ENCODE measurements around the gene PAX7.

The PAX7 gene

DNA sequence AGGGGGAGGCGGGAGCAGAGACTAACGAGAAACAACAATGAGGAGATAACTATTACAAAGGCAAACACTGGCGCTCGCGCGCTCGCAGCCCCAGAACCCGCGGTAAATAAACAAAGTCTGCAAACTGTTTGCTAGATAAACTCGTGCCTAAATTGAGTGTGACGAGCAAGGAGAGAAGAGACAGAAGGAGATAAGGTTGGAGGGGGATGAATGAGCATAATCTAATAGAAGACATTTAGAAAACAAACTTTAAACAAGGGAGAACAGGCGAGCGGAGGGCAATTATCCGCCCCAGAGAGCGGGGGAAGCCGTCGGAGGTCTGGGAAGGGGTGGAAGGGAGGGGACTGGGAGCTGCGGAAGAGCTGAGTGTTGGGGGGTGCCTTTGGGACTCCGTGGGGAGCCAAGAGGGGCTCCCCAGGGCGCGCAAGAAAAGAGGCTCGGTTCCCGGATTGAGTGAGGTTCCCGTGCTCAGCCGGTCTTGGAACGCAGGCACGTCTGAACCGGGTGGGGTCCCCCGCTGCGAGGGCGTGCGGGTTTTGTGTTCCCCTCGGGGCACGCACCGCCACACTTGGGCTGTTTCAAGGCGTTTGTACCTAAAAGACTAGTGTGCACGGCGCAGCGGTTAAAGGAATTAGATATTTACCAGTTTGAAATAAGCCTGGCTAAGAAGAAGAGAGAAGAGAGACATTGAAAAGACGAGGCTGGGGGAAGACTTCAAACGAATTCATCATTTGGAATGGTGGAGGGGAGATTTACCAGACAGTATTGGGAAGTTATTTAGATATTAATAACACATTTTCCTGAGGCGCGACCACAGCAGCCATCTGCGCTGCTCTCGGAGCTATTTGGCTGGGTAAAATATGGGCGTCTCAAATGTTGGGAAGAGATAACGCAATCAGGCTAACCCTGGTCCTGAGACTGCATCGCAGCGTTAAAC is 10.6 kb downstream of the PAX7 start:
- H3K4me1 ChIP-seq (ENCODE audit: low read length) = no peaks in the 10 kb centered on the region

DNA sequence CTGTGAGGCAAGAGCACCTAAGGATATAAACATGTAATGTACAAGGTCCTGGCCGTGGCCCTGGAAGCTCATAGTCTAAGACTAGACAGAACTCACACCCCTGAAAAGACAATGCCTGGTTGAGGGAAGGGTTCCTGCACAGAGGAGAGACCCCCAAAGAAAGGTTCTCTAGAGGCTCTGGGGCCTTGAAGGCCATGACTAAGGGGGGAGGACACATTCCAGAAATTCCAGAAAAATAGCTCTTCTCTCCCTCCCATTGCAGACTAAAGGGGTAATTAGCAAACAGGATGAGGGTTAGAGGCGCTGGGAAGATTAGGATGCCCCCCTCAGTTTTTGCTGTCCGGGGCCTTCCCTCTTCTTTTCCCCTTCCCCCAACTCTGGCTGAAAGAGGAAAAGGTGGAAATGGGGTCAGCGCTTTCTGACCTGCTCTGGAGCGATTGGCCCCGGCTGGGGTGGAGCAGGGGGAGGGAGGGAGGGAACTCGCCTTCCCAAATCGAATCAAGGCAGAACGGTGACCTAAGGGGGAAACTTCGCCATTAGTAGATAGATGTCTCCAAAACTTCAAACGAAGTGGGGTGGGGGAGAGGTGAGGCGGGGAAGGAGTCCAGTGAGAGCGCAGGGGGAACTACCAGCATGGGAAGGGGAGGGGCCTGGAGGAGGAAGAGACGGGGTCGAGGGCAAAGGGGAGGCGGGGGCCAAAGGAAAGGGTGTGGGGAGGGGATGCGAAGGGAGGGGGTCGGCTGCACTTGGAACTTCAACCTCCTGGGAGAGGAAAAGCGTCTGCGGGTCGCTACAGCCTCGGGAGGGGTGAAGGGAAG is 11.8 kb downstream of the PAX7 start:
- no peak overlapping the region for H3K9ac ChIP-seq (ENCODE audit: low read length)
- H2AFZ ChIP-seq (ENCODE audit: low read depth, low read length) = no peak overlapping the region
- H3K36me3 ChIP-seq (replicated peaks; ENCODE audit: low read depth, low read length) = no peaks in the 10 kb centered on the region
- H3K27me3 ChIP-seq (ENCODE audit: low read depth, low read length) = no peaks in the 10 kb centered on the region
- no peak overlapping the region for H3K4me2 ChIP-seq (ENCODE audit: low read length)
- TF ChIP-seq EZH2phosphoT487 (IDR thresholded peaks at IDR 0.05; ENCODE audit: low read depth) = no peak
- TF ChIP-seq, protein P1, sequence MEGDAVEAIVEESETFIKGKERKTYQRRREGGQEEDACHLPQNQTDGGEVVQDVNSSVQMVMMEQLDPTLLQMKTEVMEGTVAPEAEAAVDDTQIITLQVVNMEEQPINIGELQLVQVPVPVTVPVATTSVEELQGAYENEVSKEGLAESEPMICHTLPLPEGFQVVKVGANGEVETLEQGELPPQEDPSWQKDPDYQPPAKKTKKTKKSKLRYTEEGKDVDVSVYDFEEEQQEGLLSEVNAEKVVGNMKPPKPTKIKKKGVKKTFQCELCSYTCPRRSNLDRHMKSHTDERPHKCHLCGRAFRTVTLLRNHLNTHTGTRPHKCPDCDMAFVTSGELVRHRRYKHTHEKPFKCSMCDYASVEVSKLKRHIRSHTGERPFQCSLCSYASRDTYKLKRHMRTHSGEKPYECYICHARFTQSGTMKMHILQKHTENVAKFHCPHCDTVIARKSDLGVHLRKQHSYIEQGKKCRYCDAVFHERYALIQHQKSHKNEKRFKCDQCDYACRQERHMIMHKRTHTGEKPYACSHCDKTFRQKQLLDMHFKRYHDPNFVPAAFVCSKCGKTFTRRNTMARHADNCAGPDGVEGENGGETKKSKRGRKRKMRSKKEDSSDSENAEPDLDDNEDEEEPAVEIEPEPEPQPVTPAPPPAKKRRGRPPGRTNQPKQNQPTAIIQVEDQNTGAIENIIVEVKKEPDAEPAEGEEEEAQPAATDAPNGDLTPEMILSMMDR (IDR thresholded peaks at IDR 0.05; ENCODE audit: low read depth, low read length) = no peak
- H3K79me2 ChIP-seq (ENCODE audit: low read length) = no peaks in the 10 kb centered on the region
- H3K9me3 ChIP-seq (ENCODE audit: insufficient read depth, low read length) = no peaks in the 10 kb centered on the region
- H3K4me1 ChIP-seq (ENCODE audit: low read length) = no peaks in the 10 kb centered on the region
- no peaks in the 10 kb centered on the region for H4K20me1 ChIP-seq (ENCODE audit: insufficient read depth, low read length)
- no peak overlapping the region for H3K27ac ChIP-seq (ENCODE audit: low read length)
- no peak overlapping the region for H3K4me3 ChIP-seq (ENCODE audit: low read length)

More for the DNA sequence above, 10.6 kb downstream of the PAX7 start:
- H3K36me3 ChIP-seq (replicated peaks; ENCODE audit: low read depth, low read length) = no peaks in the 10 kb centered on the region
- TF ChIP-seq, protein P1 (IDR thresholded peaks at IDR 0.05; ENCODE audit: low read depth, low read length) = no peak
- TF ChIP-seq EZH2phosphoT487 (IDR thresholded peaks at IDR 0.05; ENCODE audit: low read depth) = no peak
- H3K27me3 ChIP-seq (ENCODE audit: low read depth, low read length) = no peaks in the 10 kb centered on the region
- no peak overlapping the region for H2AFZ ChIP-seq (ENCODE audit: low read depth, low read length)
- no peaks in the 10 kb centered on the region for H4K20me1 ChIP-seq (ENCODE audit: insufficient read depth, low read length)
- H3K9me3 ChIP-seq (ENCODE audit: insufficient read depth, low read length) = no peaks in the 10 kb centered on the region
- no peak overlapping the region for H3K27ac ChIP-seq (ENCODE audit: low read length)
- H3K4me3 ChIP-seq (ENCODE audit: low read length) = no peak overlapping the region
- no peak overlapping the region for H3K9ac ChIP-seq (ENCODE audit: low read length)
- no peaks in the 10 kb centered on the region for H3K79me2 ChIP-seq (ENCODE audit: low read length)
- H3K4me2 ChIP-seq (ENCODE audit: low read length) = no peak overlapping the region

DNA sequence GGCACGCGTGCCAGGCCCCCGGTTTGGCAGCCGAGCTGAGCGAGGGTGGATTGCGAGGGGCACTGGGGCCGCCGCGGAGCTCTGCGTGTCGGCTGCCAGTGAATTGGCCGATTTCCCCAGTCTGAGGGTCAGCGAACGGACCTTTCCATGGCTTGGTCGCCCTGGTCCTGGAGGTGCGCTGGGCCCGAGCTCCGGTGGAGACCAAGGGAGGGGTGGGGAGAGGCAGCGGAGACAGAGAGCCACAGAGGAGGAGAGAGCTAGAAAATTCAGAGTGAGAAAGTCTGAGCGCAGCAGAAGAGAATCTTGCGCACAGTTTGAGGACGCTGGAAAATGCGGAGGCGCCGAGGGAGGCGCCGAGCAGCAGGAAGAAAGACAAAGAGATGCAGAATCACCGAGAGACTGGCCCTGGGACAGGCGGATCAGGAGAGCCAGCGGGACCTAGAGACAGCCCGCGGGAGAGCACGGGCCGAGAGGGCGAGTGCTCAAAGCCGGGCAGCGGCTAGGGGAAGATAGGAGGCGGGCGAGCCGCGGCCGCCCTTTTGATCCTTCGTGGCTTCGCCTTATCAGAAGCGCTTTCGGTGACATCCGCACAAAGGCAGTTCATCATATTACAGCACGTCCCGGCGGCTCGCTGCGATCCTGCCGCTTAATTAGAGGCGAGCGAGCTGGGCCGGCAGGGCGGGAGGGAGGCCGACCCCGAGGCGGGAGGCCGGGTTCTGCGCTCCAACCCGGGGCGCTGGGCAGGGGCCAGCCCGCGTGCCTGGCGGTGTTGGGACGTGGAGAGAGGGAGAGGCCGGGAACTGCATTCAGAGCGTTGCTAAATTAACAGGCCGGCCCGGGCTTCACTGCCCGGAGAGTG is 12.7 kb downstream of the PAX7 start:
- H3K79me2 ChIP-seq (ENCODE audit: low read length) = no peaks in the 10 kb centered on the region
- no peak overlapping the region for H3K9ac ChIP-seq (ENCODE audit: low read length)
- H3K4me2 ChIP-seq (ENCODE audit: low read length) = no peak overlapping the region
- no peaks in the 10 kb centered on the region for H3K36me3 ChIP-seq (replicated peaks; ENCODE audit: low read depth, low read length)
- TF ChIP-seq, protein P1 (IDR thresholded peaks at IDR 0.05; ENCODE audit: low read depth, low read length) = no peak
- no peak for TF ChIP-seq EZH2phosphoT487 (IDR thresholded peaks at IDR 0.05; ENCODE audit: low read depth)
- no peaks in the 10 kb centered on the region for H3K4me1 ChIP-seq (ENCODE audit: low read length)
- no peaks in the 10 kb centered on the region for H4K20me1 ChIP-seq (ENCODE audit: insufficient read depth, low read length)
- H3K27me3 ChIP-seq (ENCODE audit: low read depth, low read length) = no peaks in the 10 kb centered on the region
- H2AFZ ChIP-seq (ENCODE audit: low read depth, low read length) = no peak overlapping the region
- no peak overlapping the region for H3K4me3 ChIP-seq (ENCODE audit: low read length)
- H3K27ac ChIP-seq (ENCODE audit: low read length) = no peak overlapping the region
- no peaks in the 10 kb centered on the region for H3K9me3 ChIP-seq (ENCODE audit: insufficient read depth, low read length)
